ENCODE measurements around the gene CSMD2.

Gene CSMD2

DNA sequence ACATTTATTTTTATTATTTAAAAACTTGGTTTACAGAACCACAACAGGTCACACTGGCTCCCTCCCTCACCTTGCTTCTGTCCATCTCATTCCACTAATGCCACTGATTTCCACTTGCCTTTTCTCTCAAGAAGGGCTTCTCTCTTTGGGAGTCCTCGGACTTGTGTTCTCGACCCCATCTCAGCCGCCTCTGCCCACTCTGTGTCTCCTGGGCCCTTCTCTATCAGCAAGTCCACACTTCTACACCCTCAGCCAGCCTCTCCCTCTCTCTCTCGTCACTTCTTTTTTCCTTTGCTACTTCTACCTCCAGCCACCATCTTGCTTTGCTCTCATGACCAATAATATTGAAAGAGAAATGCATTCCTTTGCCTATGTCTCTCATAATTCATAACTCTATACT is 171.7 kb downstream of the CSMD2 start:
- Histone ChIP-seq H3K9ac (ENCODE audit: low read depth, low read length, poor library complexity, severe bottlenecking) (no peak overlapping the region), H3K4me3 (ENCODE audit: low read length, poor library complexity, severe bottlenecking) (no peak overlapping the region), H3K4me2 (ENCODE audit: low read depth, low read length, poor library complexity, severe bottlenecking) (no peak overlapping the region), H3F3A (ENCODE audit: low read depth) (no peaks in the 10 kb centered on the region), H3K9me2 (replicated peaks; ENCODE audit: low read depth, low read length) (no peaks in the 10 kb centered on the region), H3K9me3 (ENCODE audit: insufficient read depth, low read depth, low read length) (0 out of 2 replicates have a peak, but pooled peaks cover 3% of the 10 kb centered on the region), H4K20me1 (ENCODE audit: insufficient read depth, low read length, poor library complexity, severe bottlenecking) (no peaks in the 10 kb centered on the region), H2AFZ (ENCODE audit: low read length) (no peak overlapping the region), H3K4me1 (ENCODE audit: insufficient read depth, low read length, poor library complexity, severe bottlenecking) (no peaks in the 10 kb centered on the region), H3K79me2 (ENCODE audit: insufficient read depth, low read length) (no peaks in the 10 kb centered on the region), H3K36me3 (ENCODE audit: insufficient read depth, low read length) (no peaks in the 10 kb centered on the region), H3K27me3 (ENCODE audit: insufficient read depth, low read length, poor library complexity, severe bottlenecking) (no peaks in the 10 kb centered on the region)
- TF ChIP-seq, protein P1, sequence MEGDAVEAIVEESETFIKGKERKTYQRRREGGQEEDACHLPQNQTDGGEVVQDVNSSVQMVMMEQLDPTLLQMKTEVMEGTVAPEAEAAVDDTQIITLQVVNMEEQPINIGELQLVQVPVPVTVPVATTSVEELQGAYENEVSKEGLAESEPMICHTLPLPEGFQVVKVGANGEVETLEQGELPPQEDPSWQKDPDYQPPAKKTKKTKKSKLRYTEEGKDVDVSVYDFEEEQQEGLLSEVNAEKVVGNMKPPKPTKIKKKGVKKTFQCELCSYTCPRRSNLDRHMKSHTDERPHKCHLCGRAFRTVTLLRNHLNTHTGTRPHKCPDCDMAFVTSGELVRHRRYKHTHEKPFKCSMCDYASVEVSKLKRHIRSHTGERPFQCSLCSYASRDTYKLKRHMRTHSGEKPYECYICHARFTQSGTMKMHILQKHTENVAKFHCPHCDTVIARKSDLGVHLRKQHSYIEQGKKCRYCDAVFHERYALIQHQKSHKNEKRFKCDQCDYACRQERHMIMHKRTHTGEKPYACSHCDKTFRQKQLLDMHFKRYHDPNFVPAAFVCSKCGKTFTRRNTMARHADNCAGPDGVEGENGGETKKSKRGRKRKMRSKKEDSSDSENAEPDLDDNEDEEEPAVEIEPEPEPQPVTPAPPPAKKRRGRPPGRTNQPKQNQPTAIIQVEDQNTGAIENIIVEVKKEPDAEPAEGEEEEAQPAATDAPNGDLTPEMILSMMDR (conservative IDR thresholded peaks at IDR 0.05; ENCODE audit: low read length): no peak
- no peak for TF ChIP-seq EZH2phosphoT487 (IDR thresholded peaks at IDR 0.05; ENCODE audit: borderline replicate concordance)

- no peaks in the 10 kb centered on the region for H3K9me2 ChIP-seq (replicated peaks; ENCODE audit: low read depth, low read length)
- H3K4me3 ChIP-seq (ENCODE audit: low read length, poor library complexity, severe bottlenecking): no peak overlapping the region
- H2AFZ ChIP-seq (ENCODE audit: low read length): no peak overlapping the region
- no peaks in the 10 kb centered on the region for H3K79me2 ChIP-seq (ENCODE audit: insufficient read depth, low read length)
- no peaks in the 10 kb centered on the region for H4K20me1 ChIP-seq (ENCODE audit: insufficient read depth, low read length, poor library complexity, severe bottlenecking)
- no peak overlapping the region for H3K4me2 ChIP-seq (ENCODE audit: low read depth, low read length, poor library complexity, severe bottlenecking)
- no peaks in the 10 kb centered on the region for H3F3A ChIP-seq (ENCODE audit: low read depth)
- H3K4me1 ChIP-seq (ENCODE audit: insufficient read depth, low read length, poor library complexity, severe bottlenecking): no peaks in the 10 kb centered on the region
- no peak overlapping the region for H3K9ac ChIP-seq (ENCODE audit: low read depth, low read length, poor library complexity, severe bottlenecking)
- no peaks in the 10 kb centered on the region for H3K27me3 ChIP-seq (ENCODE audit: insufficient read depth, low read length, poor library complexity, severe bottlenecking)
- H3K9me3 ChIP-seq (ENCODE audit: insufficient read depth, low read depth, low read length): 0 out of 2 replicates have a peak, but pooled peaks cover 3% of the 10 kb centered on the region
- H3K36me3 ChIP-seq (ENCODE audit: insufficient read depth, low read length): no peaks in the 10 kb centered on the region
- TF ChIP-seq EZH2phosphoT487 (IDR thresholded peaks at IDR 0.05; ENCODE audit: borderline replicate concordance): no peak
Measured at GRCh38 chr1:33990281-33990680, 174.7 kb downstream of the CSMD2 start.

GRCh38 chr1:33988161-33988560 is 176.9 kb downstream of the CSMD2 start:
- Histone ChIP-seq H3F3A (ENCODE audit: low read depth) (no peaks in the 10 kb centered on the region), H3K36me3 (ENCODE audit: insufficient read depth, low read length) (no peaks in the 10 kb centered on the region), H3K9me2 (replicated peaks; ENCODE audit: low read depth, low read length) (no peaks in the 10 kb centered on the region), H3K4me2 (ENCODE audit: low read depth, low read length, poor library complexity, severe bottlenecking) (no peak overlapping the region), H3K4me3 (ENCODE audit: low read length, poor library complexity, severe bottlenecking) (no peak overlapping the region), H3K27me3 (ENCODE audit: insufficient read depth, low read length, poor library complexity, severe bottlenecking) (no peaks in the 10 kb centered on the region), H3K4me1 (ENCODE audit: insufficient read depth, low read length, poor library complexity, severe bottlenecking) (no peaks in the 10 kb centered on the region), H3K9me3 (ENCODE audit: insufficient read depth, low read depth, low read length) (no peaks in the 10 kb centered on the region), H3K9ac (ENCODE audit: low read depth, low read length, poor library complexity, severe bottlenecking) (no peak overlapping the region), H4K20me1 (ENCODE audit: insufficient read depth, low read length, poor library complexity, severe bottlenecking) (no peaks in the 10 kb centered on the region), H3K79me2 (ENCODE audit: insufficient read depth, low read length) (no peaks in the 10 kb centered on the region), H2AFZ (ENCODE audit: low read length) (no peak overlapping the region)
- no peak for TF ChIP-seq EZH2phosphoT487 (IDR thresholded peaks at IDR 0.05; ENCODE audit: borderline replicate concordance)
- TF ChIP-seq, protein P1 (conservative IDR thresholded peaks at IDR 0.05; ENCODE audit: low read length): no peak

GRCh38 chr1:33986390-33987095 is 178.5 kb downstream of the CSMD2 start:
- no peaks in the 10 kb centered on the region for H3K9me2 ChIP-seq (replicated peaks; ENCODE audit: low read depth, low read length)
- TF ChIP-seq, protein P1 (conservative IDR thresholded peaks at IDR 0.05; ENCODE audit: low read length): no peak
- no peak for TF ChIP-seq EZH2phosphoT487 (IDR thresholded peaks at IDR 0.05; ENCODE audit: borderline replicate concordance)
- no peak overlapping the region for H3K9ac ChIP-seq (ENCODE audit: low read depth, low read length, poor library complexity, severe bottlenecking)
- H3K9me3 ChIP-seq (ENCODE audit: insufficient read depth, low read depth, low read length): no peaks in the 10 kb centered on the region
- no peak overlapping the region for H2AFZ ChIP-seq (ENCODE audit: low read length)
- H3K4me2 ChIP-seq (ENCODE audit: low read depth, low read length, poor library complexity, severe bottlenecking): no peak overlapping the region
- H3F3A ChIP-seq (ENCODE audit: low read depth): no peaks in the 10 kb centered on the region
- no peak overlapping the region for H3K4me3 ChIP-seq (ENCODE audit: low read length, poor library complexity, severe bottlenecking)
- no peaks in the 10 kb centered on the region for H3K4me1 ChIP-seq (ENCODE audit: insufficient read depth, low read length, poor library complexity, severe bottlenecking)
- H3K36me3 ChIP-seq (ENCODE audit: insufficient read depth, low read length): no peaks in the 10 kb centered on the region
- H3K27me3 ChIP-seq (ENCODE audit: insufficient read depth, low read length, poor library complexity, severe bottlenecking): no peaks in the 10 kb centered on the region
- H3K79me2 ChIP-seq (ENCODE audit: insufficient read depth, low read length): no peaks in the 10 kb centered on the region
- no peaks in the 10 kb centered on the region for H4K20me1 ChIP-seq (ENCODE audit: insufficient read depth, low read length, poor library complexity, severe bottlenecking)
